A549 (cell line): ENCODE data around the gene ANKRD34A.

Experiments
- CTCF ChIP-seq: fragments of >200 bp; sonication (Bioruptor Twin); formaldehyde crosslinking; IDR thresholded peaks from 3 replicates; pipeline ENCODE4 v1.5.1; 2016
- KDM5A ChIP-seq: fragments of 200-600 bp; sonication (generic); IDR thresholded peaks from 2 replicates; pipeline ENCODE4 v1.6.1; 2016; ENCODE audit warnings: antibody characterized with exemption, mild to moderate bottlenecking
- POLR2AphosphoS2 ChIP-seq: conservative IDR thresholded peaks from 2 replicates; pipeline ENCODE4 v1.6.1; 2012; ENCODE audit warnings: low read length, improper control_type of control experiment, inconsistent platforms
- USF2 ChIP-seq: fragments of 450-650 bp; IDR thresholded peaks from 2 replicates; pipeline ENCODE4 v1.6.1; 2014; ENCODE audit warnings: antibody characterized with exemption
- ZNF302 ChIP-seq: fragments of 250-450 bp; sonication (Bioruptor Pico); IDR thresholded peaks from 2 replicates; pipeline ENCODE4 v1.9.0; 2021; ENCODE audit warnings: inconsistent platforms, mild to moderate bottlenecking, moderate library complexity

- TF ChIP-seq CTCF (no peak), USF2 (no peak), KDM5A (no peak), ZNF302 (CRISPR knock-in tag) (no peak), POLR2AphosphoS2 (no peak)
These were observed 17.8 kb upstream of the ANKRD34A start for GRCh38 chr1:145982010-145982723.
